ENCODE measurements around the gene PLEKHF1. TPM values are rescaled to one million over a fixed set of nuclear protein-coding genes. Genes with fewer than 3 reads are reported as not detected.

PLEKHF1 gene
- total RNA-seq, 4 donors from 2014 or later, result 28.6 to 49.1 (median 38.8) TPM

DNA sequence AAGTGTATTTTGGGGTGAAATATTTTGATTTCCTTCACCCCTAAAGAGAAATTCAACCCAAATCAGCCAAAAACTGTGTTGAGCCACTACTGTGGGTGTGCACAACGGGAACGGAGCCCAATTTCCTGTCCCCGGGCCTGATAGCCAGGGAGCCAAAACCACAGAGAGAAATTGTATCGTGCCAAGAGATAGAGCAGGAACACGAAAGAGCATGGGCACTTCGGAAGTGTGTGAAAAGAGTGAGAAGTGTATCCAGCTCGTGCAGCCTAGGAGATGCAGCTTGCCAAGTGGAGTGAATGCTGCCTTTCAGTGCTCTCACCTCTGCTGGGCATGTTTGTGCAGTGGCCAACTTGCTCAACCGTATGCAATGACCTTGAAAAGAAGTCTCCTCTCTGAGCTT, 19.4 kb upstream of the PLEKHF1 start:
- TF ChIP-seq, protein P1, sequence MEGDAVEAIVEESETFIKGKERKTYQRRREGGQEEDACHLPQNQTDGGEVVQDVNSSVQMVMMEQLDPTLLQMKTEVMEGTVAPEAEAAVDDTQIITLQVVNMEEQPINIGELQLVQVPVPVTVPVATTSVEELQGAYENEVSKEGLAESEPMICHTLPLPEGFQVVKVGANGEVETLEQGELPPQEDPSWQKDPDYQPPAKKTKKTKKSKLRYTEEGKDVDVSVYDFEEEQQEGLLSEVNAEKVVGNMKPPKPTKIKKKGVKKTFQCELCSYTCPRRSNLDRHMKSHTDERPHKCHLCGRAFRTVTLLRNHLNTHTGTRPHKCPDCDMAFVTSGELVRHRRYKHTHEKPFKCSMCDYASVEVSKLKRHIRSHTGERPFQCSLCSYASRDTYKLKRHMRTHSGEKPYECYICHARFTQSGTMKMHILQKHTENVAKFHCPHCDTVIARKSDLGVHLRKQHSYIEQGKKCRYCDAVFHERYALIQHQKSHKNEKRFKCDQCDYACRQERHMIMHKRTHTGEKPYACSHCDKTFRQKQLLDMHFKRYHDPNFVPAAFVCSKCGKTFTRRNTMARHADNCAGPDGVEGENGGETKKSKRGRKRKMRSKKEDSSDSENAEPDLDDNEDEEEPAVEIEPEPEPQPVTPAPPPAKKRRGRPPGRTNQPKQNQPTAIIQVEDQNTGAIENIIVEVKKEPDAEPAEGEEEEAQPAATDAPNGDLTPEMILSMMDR (IDR thresholded peaks at IDR 0.05), result no peak
- TF ChIP-seq POLR2AphosphoS5 (IDR thresholded peaks at IDR 0.05), result no peak
- TF ChIP-seq POLR2A (IDR thresholded peaks at IDR 0.05), result no peak
- no peak for TF ChIP-seq EP300 (IDR thresholded peaks at IDR 0.05)
- WGBS, 2 donors (ENCODE audit: low coverage in 1 of 2), result 9 to 35% methylated on average over 5 to 8 of the region's 8 CpGs
- Histone ChIP-seq H3K27me3 (peaks cover under 1% of the 10 kb centered on the region), H3K4me3 (no peak overlapping the region), H3K4me1 (peaks cover 0 to 13% (median 0%) of the 10 kb centered on the region in 3 donors), H3K9me3 (no peaks in the 10 kb centered on the region), H3K36me3 (no peaks in the 10 kb centered on the region), H3K27ac (no peak overlapping the region)
- no peak for ATAC-seq

DNA sequence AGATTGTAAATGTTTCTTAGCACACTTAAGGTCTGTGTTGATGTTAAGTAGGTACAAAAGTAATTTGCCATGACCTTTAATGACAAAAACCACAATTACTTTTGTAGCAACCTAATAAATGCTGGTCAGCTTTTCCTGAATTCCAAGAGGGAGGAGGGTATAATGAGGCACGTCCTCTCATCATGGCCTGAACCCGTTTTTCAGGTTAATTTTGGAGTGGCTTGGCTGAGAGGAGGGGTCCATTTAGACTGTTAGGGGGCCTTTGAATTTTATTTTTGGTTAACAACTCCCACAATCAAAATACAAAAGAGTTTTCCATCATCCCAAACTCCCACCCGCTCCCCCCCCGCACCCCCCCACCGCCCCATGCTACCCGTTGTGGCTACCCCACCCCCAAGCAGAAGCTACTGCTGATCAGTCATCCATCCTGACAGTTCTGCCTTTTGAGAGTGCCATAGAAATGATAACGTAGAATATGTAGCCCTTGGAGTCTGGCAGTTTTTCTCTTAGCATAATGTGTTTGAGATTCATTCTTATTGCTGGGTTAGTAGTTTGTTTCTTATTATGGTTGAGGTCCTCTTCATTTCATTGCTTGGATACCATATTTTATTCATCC, 14.4 kb upstream of the PLEKHF1 start:
- Histone ChIP-seq H3K4me1 (peaks cover 0 to 4% (median 0%) of the 10 kb centered on the region in 3 donors), H3K36me3 (no peaks in the 10 kb centered on the region), H3K27ac (no peak overlapping the region), H3K4me3 (no peak overlapping the region), H3K27me3 (peaks cover 16% of the 10 kb centered on the region), H3K9me3 (no peaks in the 10 kb centered on the region)
- ATAC-seq, result no peak
- TF ChIP-seq POLR2AphosphoS5 (IDR thresholded peaks at IDR 0.05), result no peak
- TF ChIP-seq, protein P1 (IDR thresholded peaks at IDR 0.05), result no peak
- TF ChIP-seq EP300 (IDR thresholded peaks at IDR 0.05), result no peak
- TF ChIP-seq POLR2A (IDR thresholded peaks at IDR 0.05), result no peak
- WGBS, 2 donors (ENCODE audit: low coverage in 1 of 2), result 50 to 67% methylated on average over 2 to 4 of the region's 7 CpGs

DNA sequence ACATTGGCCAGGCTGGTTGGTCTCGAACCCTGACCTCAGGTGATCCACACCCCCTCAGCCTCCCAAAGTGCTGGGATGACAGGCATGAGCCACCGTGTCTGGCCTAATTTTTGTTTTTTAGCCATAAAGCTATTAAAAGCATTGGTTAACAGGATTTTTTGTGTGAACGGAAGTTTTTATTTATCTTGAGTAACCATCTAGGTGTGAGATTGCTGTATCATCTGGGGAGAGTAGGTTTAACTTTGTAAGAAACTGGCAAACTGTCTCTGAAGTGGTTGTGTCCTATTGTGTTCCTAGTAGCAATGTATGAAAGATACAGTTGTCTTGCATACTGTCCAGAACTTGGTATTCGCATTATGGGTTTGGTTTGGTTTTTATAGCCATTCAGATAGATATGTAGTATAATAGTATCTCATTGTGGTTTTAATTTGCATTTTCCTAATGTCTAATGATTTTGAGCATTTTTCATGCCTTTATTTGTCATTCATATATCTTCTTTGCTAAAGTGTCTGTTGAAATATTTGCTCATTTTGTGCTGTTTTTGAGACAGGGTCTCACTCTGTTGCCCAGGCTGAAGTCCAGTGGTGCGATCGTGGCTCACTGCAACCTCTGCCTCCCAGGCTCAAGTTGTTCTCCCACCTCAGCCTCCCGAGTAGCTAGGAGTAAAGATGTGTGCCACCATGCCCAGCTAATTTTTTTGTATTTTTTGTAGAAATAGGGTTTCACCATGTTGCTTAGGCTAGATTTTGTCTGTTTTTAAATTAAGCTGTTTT, 13.5 kb upstream of the PLEKHF1 start:
- Histone ChIP-seq H3K36me3 (no peaks in the 10 kb centered on the region), H3K4me3 (no peak overlapping the region), H3K9me3 (no peaks in the 10 kb centered on the region), H3K4me1 (no peaks in the 10 kb centered on the region), H3K27me3 (peaks cover 16% of the 10 kb centered on the region), H3K27ac (no peak overlapping the region)
- 87 to 89% methylated on average over 5 to 7 of the region's 7 CpGs for WGBS, 2 donors (ENCODE audit: low coverage in 1 of 2)
- no peak for ATAC-seq
- TF ChIP-seq POLR2A (IDR thresholded peaks at IDR 0.05) (no peak), POLR2AphosphoS5 (IDR thresholded peaks at IDR 0.05) (no peak), EP300 (IDR thresholded peaks at IDR 0.05) (no peak)
- TF ChIP-seq, protein P1 (IDR thresholded peaks at IDR 0.05), result no peak

DNA sequence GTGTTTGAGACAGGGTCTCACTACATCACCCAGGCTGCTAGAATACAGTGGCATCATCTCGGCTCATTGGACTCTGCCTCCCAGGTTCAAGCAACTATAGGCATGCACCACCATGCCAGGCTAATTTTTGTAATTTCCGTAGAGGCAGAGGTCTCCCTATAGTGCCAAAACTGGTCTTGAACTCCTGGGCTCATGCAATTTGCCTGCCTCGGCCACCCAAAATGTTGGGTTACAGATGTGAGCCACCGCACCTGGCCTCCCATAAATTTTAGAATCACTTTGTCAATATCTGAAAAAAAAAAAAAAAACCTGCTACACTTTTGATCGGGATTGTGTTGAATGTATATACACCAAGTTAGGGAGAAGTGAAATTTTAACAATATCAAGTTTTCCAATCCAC, 11.9 kb upstream of the PLEKHF1 start:
- ATAC-seq, result no peak
- Histone ChIP-seq H3K27ac (no peak overlapping the region), H3K27me3 (peaks cover 16% of the 10 kb centered on the region), H3K4me3 (no peak overlapping the region), H3K9me3 (no peaks in the 10 kb centered on the region), H3K4me1 (peaks cover 0 to 11% (median 0%) of the 10 kb centered on the region in 3 donors), H3K36me3 (no peaks in the 10 kb centered on the region)
- 86 to 88% methylated on average over 4 to 5 of the region's 5 CpGs for WGBS, 2 donors (ENCODE audit: low coverage in 1 of 2)
- TF ChIP-seq, protein P1 (IDR thresholded peaks at IDR 0.05), result no peak
- TF ChIP-seq POLR2AphosphoS5 (IDR thresholded peaks at IDR 0.05), result no peak

Measured in gastroesophageal sphincter (tissue), 4 donors.